Liver (tissue), 3 donors: ENCODE measurements around the gene ERGIC3.
A peak's percentile ranks its signal among the peaks of the same experiment; 100 is the strongest.

Source experiments
- ATF3 ChIP-seq: IDR thresholded peaks from 2 replicates; pipeline ENCODE4 v1.6.1; 2016; ENCODE audit warnings: antibody characterized with exemption
- CTCF ChIP-seq: fragments of 150-350 bp; IDR thresholded peaks from 2 replicates; pipeline ENCODE4 v1.5.1; 2017; ENCODE audit warnings: improper control_type of control experiment, low read depth, low read length; ENCODE audit not compliant: missing input control
- GABPA ChIP-seq, 2 donors: IDR thresholded peaks in 1 of 2; conservative IDR thresholded peaks in 1 of 2; 2 replicates each; pipeline ENCODE4 v1.6.1; 2016; ENCODE audit warnings: antibody characterized with exemption in 2 of 2, mild to moderate bottlenecking in 1 of 2, moderate library complexity in 1 of 2
- HNF4A ChIP-seq, 2 donors: conservative IDR thresholded peaks; 2 replicates each; pipeline ENCODE4 v1.6.1; 2016; ENCODE audit warnings: antibody characterized with exemption in 2 of 2, mild to moderate bottlenecking in 2 of 2
- JUND ChIP-seq, 2 donors: IDR thresholded peaks; 2 replicates each; pipeline ENCODE4 v1.6.1; 2016; ENCODE audit warnings: antibody characterized with exemption in 2 of 2
- MAX ChIP-seq: IDR thresholded peaks from 2 replicates; pipeline ENCODE4 v1.6.1; 2016; ENCODE audit warnings: antibody characterized with exemption
- RAD21 ChIP-seq, 2 donors: IDR thresholded peaks; 2 replicates each; pipeline ENCODE4 v1.6.1; 2016; ENCODE audit warnings: antibody characterized with exemption in 2 of 2, mild to moderate bottlenecking in 2 of 2
- REST ChIP-seq: IDR thresholded peaks from 2 replicates; pipeline ENCODE4 v1.6.1; 2016; ENCODE audit warnings: antibody characterized with exemption, mild to moderate bottlenecking
- RXRA ChIP-seq, 2 donors: IDR thresholded peaks; 2 replicates each; pipeline ENCODE4 v1.6.1; 2017 to 2018; ENCODE audit warnings: antibody characterized with exemption in 2 of 2, mild to moderate bottlenecking in 1 of 2
- SP1 ChIP-seq: IDR thresholded peaks from 2 replicates; pipeline ENCODE4 v1.6.1; 2018; ENCODE audit warnings: antibody characterized with exemption, mild to moderate bottlenecking
- TAF1 ChIP-seq: conservative IDR thresholded peaks from 2 replicates; pipeline ENCODE4 v1.6.1; 2016; ENCODE audit warnings: antibody characterized with exemption, mild to moderate bottlenecking
- YY1 ChIP-seq: IDR thresholded peaks from 2 replicates; pipeline ENCODE4 v1.6.1; 2016; ENCODE audit warnings: antibody characterized with exemption, mild to moderate bottlenecking
- ZBTB33 ChIP-seq: IDR thresholded peaks from 2 replicates; pipeline ENCODE4 v1.6.1; 2016; ENCODE audit warnings: antibody characterized with exemption
- donor health status: healthy.
- donor health status: healthy.

- TF ChIP-seq SP1 (no peak), CTCF (peak; percentile 17), JUND (IDR thresholded peaks at IDR 0.05) (no peak), MAX (no peak), YY1 (no peak), ZBTB33 (no peak), ATF3 (no peak), TAF1 (no peak), REST (no peak), RAD21 (IDR thresholded peaks at IDR 0.05) (peak; percentile 60 to 68), GABPA (IDR thresholded peaks at IDR 0.05 in 1 of 2, conservative IDR thresholded peaks at IDR 0.05 in 1 of 2) (no peak), RXRA (IDR thresholded peaks at IDR 0.05) (no peak), HNF4A (conservative IDR thresholded peaks at IDR 0.05) (no peak)
These were observed 19.4 kb downstream of the ERGIC3 start for GRCh38 chr20:35561268-35561667.
